CD8-positive, alpha-beta memory T cell (primary cell): ENCODE measurements around the gene MTR. TPM values are rescaled to one million over a fixed set of nuclear protein-coding genes. Genes with fewer than 3 reads are reported as not detected.

Source experiments
- CTCF ChIA-PET: fragments of 350-600 bp; sonication (Branson Sonifier 250); formaldehyde crosslinking; loops from one replicate; lab custom pipeline; 2021; ENCODE audit warnings: antibody characterized with exemption; lab: Charles Lee
- POLR2A ChIA-PET: fragments of 350-600 bp; sonication (Branson Sonifier 250); formaldehyde crosslinking; loops from one replicate; lab custom pipeline; 2021; ENCODE audit warnings: antibody characterized with exemption; lab: Charles Lee
- DNase-seq, 5 donors: peaks; one replicate each; pipeline versions ENCODE4 v3.0.0 to v3.0.0-alpha.2; 2020 to 2022; ENCODE audit warnings: mixed read lengths in 1 of 5
- H3K27ac ChIP-seq: one replicate; pipeline ENCODE4 v1.7.0; 2013; ENCODE audit warnings: low read depth, mild to moderate bottlenecking, low read length, moderate library complexity
- H3K27me3 ChIP-seq: 2 replicates; pipeline ENCODE4 v1.7.0; 2013; ENCODE audit warnings: low read length, mild to moderate bottlenecking; ENCODE audit not compliant: insufficient read depth, poor library complexity, severe bottlenecking
- H3K36me3 ChIP-seq: 2 replicates; pipeline ENCODE4 v1.7.0; 2013; ENCODE audit warnings: mild to moderate bottlenecking, low read length, moderate library complexity; ENCODE audit not compliant: insufficient read depth
- H3K4me1 ChIP-seq: 2 replicates; pipeline ENCODE4 v1.7.0; 2013; ENCODE audit warnings: mild to moderate bottlenecking, low read length, moderate library complexity; ENCODE audit not compliant: insufficient read depth
- H3K4me3 ChIP-seq: 2 replicates; pipeline ENCODE4 v1.7.0; 2013; ENCODE audit warnings: mild to moderate bottlenecking, low read length
- H3K9me3 ChIP-seq: 2 replicates; pipeline ENCODE4 v1.7.0; 2013; ENCODE audit warnings: mild to moderate bottlenecking, low read length
- H3K27ac Mint-ChIP-seq, 8 donors: one replicate each; pipeline ENCODE4 v1.8.0; 2020 to 2021; ENCODE audit warnings: mixed read lengths in 8 of 8, mild to moderate bottlenecking in 6 of 8, inconsistent platforms in 3 of 8, moderate library complexity in 3 of 8
- H3K27me3 Mint-ChIP-seq, 2 donors: one replicate each; pipeline ENCODE4 v1.8.0; 2020 to 2021; ENCODE audit warnings: mixed read lengths in 2 of 2, mild to moderate bottlenecking in 1 of 2, moderate library complexity in 1 of 2
- H3K36me3 Mint-ChIP-seq, 3 donors: one replicate each; pipeline ENCODE4 v1.8.0; 2020 to 2021; ENCODE audit warnings: mixed read lengths in 3 of 3, inconsistent platforms in 1 of 3, mild to moderate bottlenecking in 1 of 3
- H3K4me1 Mint-ChIP-seq, 3 donors: one replicate each; pipeline ENCODE4 v1.8.0; 2020 to 2021; ENCODE audit warnings: mixed read lengths in 3 of 3, inconsistent platforms in 1 of 3, mild to moderate bottlenecking in 1 of 3
- H3K4me3 Mint-ChIP-seq, 7 donors: one replicate each; pipeline ENCODE4 v1.8.0; 2020 to 2021; ENCODE audit warnings: mixed read lengths in 7 of 7, mild to moderate bottlenecking in 6 of 7, moderate library complexity in 4 of 7, inconsistent platforms in 2 of 7
- H3K9me3 Mint-ChIP-seq, 5 donors: one replicate each; pipeline ENCODE4 v1.8.0; 2020 to 2022; ENCODE audit warnings: mixed read lengths in 5 of 5, mild to moderate bottlenecking in 3 of 5, moderate library complexity in 2 of 5, inconsistent platforms in 1 of 5
- polyA plus RNA-seq: library from polyadenylated mRNA; unstranded; fragments of 300-500 nt; fragmentation: Illumina TruSeq; gene quantifications from one replicate; pipeline ENCODE4 v1.2.3, GENCODE V29; 2021
- total RNA-seq, 2 experiments: library from RNA; stranded (reverse); gene quantifications; one replicate each; pipeline ENCODE4 v1.2.3, GENCODE V29; 2021

The MTR gene
- total and polyA plus RNA-seq, 3 experiments from 2014 or later: 21.1 to 52.8 (median 48.0) TPM

DNA sequence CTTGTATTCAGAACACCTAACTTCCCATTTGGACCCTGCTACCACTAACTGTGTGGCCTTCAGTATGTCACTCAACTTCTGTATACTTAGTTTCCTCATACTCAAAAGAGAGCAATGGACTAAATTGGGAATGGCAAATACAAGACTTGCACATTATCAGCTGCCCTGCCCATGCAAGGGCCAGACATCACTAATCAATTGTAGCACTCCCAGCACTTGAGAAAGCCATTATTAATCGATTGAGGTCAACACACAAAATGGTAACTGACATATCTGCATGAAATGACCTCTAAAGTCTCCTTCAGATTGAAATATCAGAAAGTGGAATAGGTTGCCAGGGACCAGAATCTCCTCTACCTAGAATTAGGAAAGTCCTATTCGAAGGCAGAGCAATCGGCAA is 149.9 kb downstream of the MTR start:
- Histone ChIP-seq H3K36me3 (no peaks in the 10 kb centered on the region), H3K9me3 (no peaks in the 10 kb centered on the region), H3K4me3 (no peak overlapping the region), H3K27ac (no peak overlapping the region), H3K4me1 (no peaks in the 10 kb centered on the region), H3K27me3 (no peaks in the 10 kb centered on the region)
- Mint-ChIP-seq H3K36me3 (no peaks in the 10 kb centered on the region), H3K27ac (no peak overlapping the region), H3K4me3 (no peak overlapping the region), H3K27me3 (peaks cover 6 to 15% of the 10 kb centered on the region in 2 donors), H3K9me3 (peaks cover 0 to 8% (median 0%) of the 10 kb centered on the region in 5 donors), H3K4me1 (no peaks in the 10 kb centered on the region)
- CTCF ChIA-PET: no interaction called here
- no peak for DNase-seq
- POLR2A ChIA-PET: no interaction called here

DNA sequence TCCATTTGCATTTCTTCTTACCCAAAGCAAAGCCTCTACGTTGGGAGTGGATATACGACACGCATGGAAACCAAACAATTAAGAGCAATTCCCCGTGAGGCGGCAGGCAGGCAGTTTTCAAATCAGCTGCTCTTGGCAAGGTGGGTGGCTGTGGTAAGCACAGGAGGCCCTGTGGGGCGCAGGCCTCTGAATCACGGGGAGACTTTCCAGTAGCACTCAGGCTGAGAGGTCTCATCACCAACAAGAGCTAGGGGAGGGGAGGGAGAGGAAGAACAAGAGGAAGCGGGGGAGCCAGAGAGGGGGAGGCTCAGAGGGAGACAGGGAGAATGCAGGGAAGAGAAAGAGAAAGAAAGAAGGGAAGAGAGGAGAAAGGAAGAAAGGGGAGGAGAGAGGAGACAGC is 152.7 kb downstream of the MTR start:
- no peak for DNase-seq
- no peak overlapping the region for H3K27ac Mint-ChIP-seq
- no peak overlapping the region for H3K4me3 ChIP-seq
- no peaks in the 10 kb centered on the region for H3K9me3 ChIP-seq
- H3K36me3 Mint-ChIP-seq: peaks cover 0 to 2% (median 0%) of the 10 kb centered on the region in 3 donors
- peaks cover 9 to 15% of the 10 kb centered on the region in 2 donors for H3K27me3 Mint-ChIP-seq
- ChIA-PET CTCF (no interaction called here), POLR2A (no interaction called here)
- no peak overlapping the region for H3K27ac ChIP-seq
- peaks cover 0 to 4% (median 0%) of the 10 kb centered on the region in 5 donors for H3K9me3 Mint-ChIP-seq
- no peaks in the 10 kb centered on the region for H3K4me1 ChIP-seq
- no peaks in the 10 kb centered on the region for H3K4me1 Mint-ChIP-seq
- no peaks in the 10 kb centered on the region for H3K27me3 ChIP-seq
- H3K4me3 Mint-ChIP-seq: no peak overlapping the region
- H3K36me3 ChIP-seq: no peaks in the 10 kb centered on the region

DNA sequence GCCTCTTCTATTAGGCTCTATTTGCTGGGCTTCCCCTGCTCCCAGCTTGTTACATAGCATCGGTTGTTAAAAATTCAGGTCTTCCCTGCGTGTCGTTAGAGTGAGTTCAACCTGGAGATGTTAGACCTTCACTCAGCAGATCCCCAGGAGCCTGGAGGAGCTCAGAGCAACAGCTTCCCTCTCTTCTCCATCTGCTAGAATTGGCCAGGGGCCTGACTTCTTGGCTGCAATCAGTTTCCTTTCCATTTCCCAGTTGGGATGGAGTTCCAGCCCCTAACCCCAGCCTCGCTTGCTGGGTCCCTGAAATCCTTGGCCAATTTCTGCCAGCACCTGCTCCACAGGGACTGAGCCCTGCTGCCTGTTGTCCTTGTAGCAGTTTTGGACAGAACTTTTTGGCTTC is 153.3 kb downstream of the MTR start:
- POLR2A ChIA-PET: no interaction called here
- H3K4me1 Mint-ChIP-seq: no peaks in the 10 kb centered on the region

DNA sequence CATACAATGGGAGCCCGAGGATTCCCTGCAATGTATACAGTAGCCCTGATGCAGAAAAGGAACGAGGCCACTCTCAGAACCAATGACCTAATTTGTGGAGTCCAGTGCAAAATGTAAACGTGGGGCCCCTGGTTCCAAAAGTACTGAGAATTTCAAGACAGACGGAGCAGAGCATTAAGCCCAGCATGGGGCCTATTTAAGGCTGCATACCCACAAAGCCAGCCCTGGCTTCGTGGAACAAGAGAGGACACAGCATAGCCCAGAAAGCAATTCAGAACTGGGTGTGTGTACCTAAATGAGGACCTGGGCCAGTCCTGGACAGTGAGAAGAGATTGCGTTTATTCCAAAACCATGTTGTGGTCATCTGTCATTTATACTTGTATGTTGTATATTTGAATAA is 153.9 kb downstream of the MTR start:
- no peaks in the 10 kb centered on the region for H3K4me1 ChIP-seq
- CTCF ChIA-PET: no interaction called here
- H3K27me3 Mint-ChIP-seq: peaks cover 9 to 18% of the 10 kb centered on the region in 2 donors
- H3K9me3 ChIP-seq: no peaks in the 10 kb centered on the region
- H3K27me3 ChIP-seq: no peaks in the 10 kb centered on the region
- DNase-seq: no peak
- peaks cover 0 to 7% (median 0%) of the 10 kb centered on the region in 5 donors for H3K9me3 Mint-ChIP-seq
- peaks cover 0 to 2% (median 0%) of the 10 kb centered on the region in 3 donors for H3K36me3 Mint-ChIP-seq
- H3K36me3 ChIP-seq: no peaks in the 10 kb centered on the region
- POLR2A ChIA-PET: no interaction called here
- H3K27ac ChIP-seq: no peak overlapping the region
- H3K27ac Mint-ChIP-seq: no peak overlapping the region
- H3K4me3 Mint-ChIP-seq: no peak overlapping the region
- no peaks in the 10 kb centered on the region for H3K4me1 Mint-ChIP-seq
- H3K4me3 ChIP-seq: no peak overlapping the region

More for the DNA sequence above, 153.3 kb downstream of the MTR start:
- Histone ChIP-seq H3K9me3 (no peaks in the 10 kb centered on the region), H3K36me3 (no peaks in the 10 kb centered on the region), H3K27ac (no peak overlapping the region), H3K4me1 (no peaks in the 10 kb centered on the region), H3K27me3 (no peaks in the 10 kb centered on the region), H3K4me3 (no peak overlapping the region)
- DNase-seq: no peak
- CTCF ChIA-PET: no interaction called here
- H3K36me3 Mint-ChIP-seq: peaks cover 0 to 2% (median 0%) of the 10 kb centered on the region in 3 donors
- no peak overlapping the region for H3K27ac Mint-ChIP-seq
- H3K27me3 Mint-ChIP-seq: peaks cover 9 to 15% of the 10 kb centered on the region in 2 donors
- peaks cover 0 to 4% (median 0%) of the 10 kb centered on the region in 5 donors for H3K9me3 Mint-ChIP-seq
- H3K4me3 Mint-ChIP-seq: no peak overlapping the region

DNA sequence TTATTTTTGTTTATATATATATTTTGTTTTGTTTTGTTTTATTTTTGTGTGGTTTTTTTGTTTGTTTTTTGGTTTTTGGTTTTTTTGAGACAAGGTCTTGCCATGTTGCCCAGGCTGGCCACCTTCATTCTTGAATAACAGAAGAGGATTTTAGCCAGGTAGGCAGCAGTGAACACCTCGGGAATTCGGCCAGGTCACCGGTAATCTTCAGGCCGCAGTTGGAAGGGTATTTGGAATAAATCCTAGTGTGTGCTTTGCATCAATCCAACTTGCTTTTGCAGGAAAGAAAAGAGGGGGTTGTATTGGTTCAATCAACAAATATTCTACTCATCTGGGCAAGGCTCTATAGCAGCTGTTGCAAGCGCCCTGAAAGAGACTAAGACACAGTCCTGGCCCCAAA is 155.3 kb downstream of the MTR start:
- Mint-ChIP-seq H3K4me3 (no peak overlapping the region), H3K36me3 (peaks cover 0 to 2% (median 0%) of the 10 kb centered on the region in 3 donors), H3K4me1 (no peaks in the 10 kb centered on the region), H3K27ac (no peak overlapping the region), H3K27me3 (peaks cover 9 to 12% of the 10 kb centered on the region in 2 donors), H3K9me3 (peaks cover 0 to 8% (median 0%) of the 10 kb centered on the region in 5 donors)
- Histone ChIP-seq H3K27me3 (no peaks in the 10 kb centered on the region), H3K4me3 (no peak overlapping the region), H3K27ac (no peak overlapping the region), H3K4me1 (no peaks in the 10 kb centered on the region), H3K9me3 (no peaks in the 10 kb centered on the region), H3K36me3 (no peaks in the 10 kb centered on the region)
- ChIA-PET CTCF (no interaction called here), POLR2A (no interaction called here)
- no peak for DNase-seq

DNA sequence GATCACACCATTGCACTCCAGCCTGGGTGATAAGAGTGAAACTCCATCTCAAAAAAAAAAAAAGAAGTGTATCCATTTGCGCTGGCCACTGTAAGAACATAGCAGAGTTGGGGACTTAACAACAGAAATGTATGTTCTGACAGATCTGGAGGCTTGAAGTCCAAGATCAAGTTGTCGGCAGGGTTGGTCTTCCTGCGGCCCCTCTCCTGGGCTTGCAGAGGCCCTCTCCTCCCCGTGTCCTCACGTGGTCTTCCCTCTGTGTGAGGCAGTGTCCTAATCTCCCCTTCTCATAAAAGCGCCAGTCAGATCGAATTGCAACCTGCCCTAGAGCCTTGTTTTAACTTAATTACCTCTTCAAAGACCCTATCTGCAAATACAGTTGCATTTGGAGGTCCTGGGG is 156.6 kb downstream of the MTR start:
- ChIA-PET CTCF (no interaction called here), POLR2A (no interaction called here)
- Histone ChIP-seq H3K27me3 (no peaks in the 10 kb centered on the region), H3K27ac (no peak overlapping the region), H3K9me3 (no peaks in the 10 kb centered on the region), H3K4me1 (no peaks in the 10 kb centered on the region), H3K36me3 (no peaks in the 10 kb centered on the region), H3K4me3 (no peak overlapping the region)
- H3K36me3 Mint-ChIP-seq: peaks cover 0 to 2% (median 0%) of the 10 kb centered on the region in 3 donors
- peaks cover 8 to 10% of the 10 kb centered on the region in 2 donors for H3K27me3 Mint-ChIP-seq
- H3K9me3 Mint-ChIP-seq: peaks cover 0 to 6% (median 0%) of the 10 kb centered on the region in 5 donors
- no peaks in the 10 kb centered on the region for H3K4me1 Mint-ChIP-seq
- no peak for DNase-seq
- peak overlapping the region in 1 of 8 donors; percentile 59 for H3K27ac Mint-ChIP-seq
- no peak overlapping the region for H3K4me3 Mint-ChIP-seq

DNA sequence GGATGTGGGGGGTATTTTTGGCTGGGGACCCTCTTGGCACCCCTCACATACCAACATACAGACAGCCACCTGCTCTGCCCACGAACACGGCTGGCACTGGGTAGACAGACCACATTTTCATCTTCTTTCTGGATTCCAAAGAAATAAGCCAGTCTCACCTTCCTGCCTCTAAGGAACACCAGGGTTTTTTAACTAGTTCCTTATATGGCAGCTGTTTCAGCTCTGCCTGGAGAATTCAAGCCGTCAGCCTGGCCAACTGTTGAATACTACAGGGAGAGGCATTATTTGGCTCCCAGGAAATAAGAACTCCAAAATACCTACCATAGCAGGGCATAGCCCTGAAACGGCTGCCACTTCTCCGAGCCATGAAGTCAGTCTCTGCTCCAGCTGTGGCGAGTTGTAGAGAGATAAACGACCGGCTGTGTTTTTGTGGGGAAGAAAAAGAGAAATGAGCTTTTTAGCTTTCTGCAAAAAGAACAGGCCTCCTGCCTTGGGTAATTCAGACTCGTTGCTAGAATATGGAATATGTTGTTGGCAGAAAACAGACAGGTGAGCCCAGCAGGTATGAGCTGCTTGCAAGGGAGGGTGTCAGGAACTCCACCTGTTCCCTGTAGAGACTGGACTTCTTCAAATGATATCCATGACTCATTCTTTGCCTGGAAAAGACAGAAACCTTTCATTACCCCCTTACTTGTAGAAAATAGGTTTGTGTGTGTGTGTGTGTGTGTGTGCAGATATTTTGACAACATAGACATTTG is 157.3 kb downstream of the MTR start:
- H3K9me3 Mint-ChIP-seq: peaks cover 0 to 6% (median 0%) of the 10 kb centered on the region in 5 donors
- POLR2A ChIA-PET: no interaction called here

DNA sequence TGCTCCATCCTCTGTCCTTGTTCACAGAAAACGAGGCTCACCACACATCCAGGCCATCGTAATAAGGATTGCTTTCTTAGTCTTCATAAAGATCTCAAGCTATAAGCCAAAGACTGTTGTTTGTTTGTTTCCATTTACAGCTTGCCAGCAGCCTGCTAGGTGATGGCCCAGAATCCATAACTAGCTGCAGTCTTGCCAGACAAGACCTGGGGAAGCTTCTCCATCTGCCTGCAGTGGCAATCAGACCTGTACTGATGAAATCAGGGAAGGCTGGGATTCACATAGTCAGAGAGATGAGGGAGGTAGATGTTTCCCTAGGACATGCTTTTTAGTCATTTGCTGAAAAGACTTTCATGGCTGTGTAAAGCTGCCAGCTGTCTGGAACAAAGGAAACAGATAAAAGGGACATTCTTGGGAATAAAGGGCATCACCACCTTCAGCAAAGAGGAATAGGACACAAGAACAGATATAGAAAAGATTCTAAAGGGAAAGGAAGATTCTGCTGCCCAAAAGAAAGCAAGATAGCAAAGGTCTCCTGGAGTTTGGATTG is 158.1 kb downstream of the MTR start:
- Mint-ChIP-seq H3K36me3 (peaks cover 0 to 2% (median 0%) of the 10 kb centered on the region in 3 donors), H3K27me3 (peaks cover 10 to 22% of the 10 kb centered on the region in 2 donors), H3K4me1 (no peaks in the 10 kb centered on the region), H3K4me3 (no peak overlapping the region), H3K27ac (no peak overlapping the region), H3K9me3 (peaks cover 0 to 6% (median 0%) of the 10 kb centered on the region in 5 donors)
- CTCF ChIA-PET: no interaction called here
- Histone ChIP-seq H3K4me1 (no peaks in the 10 kb centered on the region), H3K27ac (no peak overlapping the region), H3K36me3 (no peaks in the 10 kb centered on the region), H3K4me3 (no peak overlapping the region), H3K27me3 (no peaks in the 10 kb centered on the region), H3K9me3 (no peaks in the 10 kb centered on the region)
- POLR2A ChIA-PET: no interaction called here
- DNase-seq: no peak

More for the DNA sequence above, 157.3 kb downstream of the MTR start:
- Mint-ChIP-seq H3K4me1 (no peaks in the 10 kb centered on the region), H3K4me3 (no peak overlapping the region), H3K27ac (no peak overlapping the region), H3K36me3 (peaks cover 0 to 2% (median 0%) of the 10 kb centered on the region in 3 donors), H3K27me3 (peaks cover 8 to 17% of the 10 kb centered on the region in 2 donors)
- Histone ChIP-seq H3K4me1 (no peaks in the 10 kb centered on the region), H3K27me3 (no peaks in the 10 kb centered on the region), H3K27ac (no peak overlapping the region), H3K4me3 (no peak overlapping the region), H3K36me3 (no peaks in the 10 kb centered on the region), H3K9me3 (no peaks in the 10 kb centered on the region)
- no peak for DNase-seq
- CTCF ChIA-PET: no interaction called here
